Osteocyte (in vitro differentiated cells): ENCODE results near the gene CD2. TPM values are rescaled to one million over a fixed set of nuclear protein-coding genes. Genes with fewer than 3 reads are reported as not detected.

ENCODE experiments used
- DNase-seq: peaks from one replicate; pipeline ENCODE4 v3.0.0; 2021; ENCODE audit warnings: mixed read lengths; ENCODE audit not compliant: unreplicated experiment; ENCODE audit errors: extremely low spot score
- H3K27ac Mint-ChIP-seq: one replicate; pipeline ENCODE4 v1.8.0; 2021; ENCODE audit warnings: mild to moderate bottlenecking, mixed read lengths; ENCODE audit not compliant: unreplicated experiment
- H3K27me3 Mint-ChIP-seq: one replicate; pipeline ENCODE4 v1.8.0; 2021; ENCODE audit warnings: mixed read lengths; ENCODE audit not compliant: unreplicated experiment
- H3K36me3 Mint-ChIP-seq: one replicate; pipeline ENCODE4 v1.8.0; 2021; ENCODE audit warnings: mixed read lengths; ENCODE audit not compliant: unreplicated experiment
- H3K4me1 Mint-ChIP-seq: one replicate; pipeline ENCODE4 v1.8.0; 2021; ENCODE audit warnings: mixed read lengths; ENCODE audit not compliant: unreplicated experiment
- H3K4me3 Mint-ChIP-seq: one replicate; pipeline ENCODE4 v1.8.0; 2021; ENCODE audit warnings: mild to moderate bottlenecking, moderate library complexity, mixed read lengths; ENCODE audit not compliant: unreplicated experiment
- H3K9me3 Mint-ChIP-seq: one replicate; pipeline ENCODE4 v1.8.0; 2021; ENCODE audit warnings: mixed read lengths; ENCODE audit not compliant: unreplicated experiment
- total RNA-seq: library from RNA; stranded (reverse); gene quantifications from 2 replicates; pipeline ENCODE4 v1.2.1, GENCODE V29; 2021
- TF ChIP-seq, protein P1 (sequence below): fragments of 200-600 bp; sonication (generic); IDR thresholded peaks from 2 replicates; pipeline ENCODE4 v1.5.0; 2021; ENCODE audit warnings: antibody characterized with exemption, mild to moderate bottlenecking, moderate library complexity

CD2 gene
- total RNA-seq, 1 donor from 2014 or later: not detected

DNA sequence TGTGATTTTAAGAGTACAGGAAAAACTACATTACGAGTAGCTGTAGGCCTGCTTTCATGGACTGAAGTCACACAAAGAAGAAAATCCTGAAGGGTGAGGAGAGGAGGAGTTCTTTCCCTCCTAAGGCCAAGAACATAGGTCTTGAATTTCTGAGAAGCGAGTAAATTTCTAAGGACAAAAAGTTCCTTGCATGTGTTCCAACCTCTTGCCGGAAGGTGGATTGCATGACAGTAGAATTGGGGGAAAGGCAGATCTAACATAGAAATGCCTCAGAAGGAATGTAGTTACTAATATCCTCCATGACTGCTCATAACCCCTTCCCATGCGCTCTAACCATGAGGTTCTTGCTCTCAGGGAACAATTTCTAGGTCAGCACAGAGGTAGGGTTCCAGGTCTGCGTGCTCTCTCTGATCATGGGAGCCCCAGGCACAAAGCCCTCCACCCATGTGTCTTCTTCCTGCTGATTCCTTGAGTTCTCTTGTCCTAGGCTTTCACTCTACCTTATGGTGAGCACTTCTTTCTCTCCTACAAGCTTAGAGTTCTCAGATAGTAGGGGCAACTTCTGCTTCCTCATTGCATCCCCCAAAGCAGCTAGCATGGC lies 13.7 kb downstream of the CD2 start:
- H3K27ac Mint-ChIP-seq: no peak overlapping the region
- no peaks in the 10 kb centered on the region for H3K36me3 Mint-ChIP-seq
- H3K9me3 Mint-ChIP-seq: no peaks in the 10 kb centered on the region
- no peak overlapping the region for H3K4me3 Mint-ChIP-seq
- H3K27me3 Mint-ChIP-seq: peaks cover 10% of the 10 kb centered on the region
- TF ChIP-seq, protein P1, sequence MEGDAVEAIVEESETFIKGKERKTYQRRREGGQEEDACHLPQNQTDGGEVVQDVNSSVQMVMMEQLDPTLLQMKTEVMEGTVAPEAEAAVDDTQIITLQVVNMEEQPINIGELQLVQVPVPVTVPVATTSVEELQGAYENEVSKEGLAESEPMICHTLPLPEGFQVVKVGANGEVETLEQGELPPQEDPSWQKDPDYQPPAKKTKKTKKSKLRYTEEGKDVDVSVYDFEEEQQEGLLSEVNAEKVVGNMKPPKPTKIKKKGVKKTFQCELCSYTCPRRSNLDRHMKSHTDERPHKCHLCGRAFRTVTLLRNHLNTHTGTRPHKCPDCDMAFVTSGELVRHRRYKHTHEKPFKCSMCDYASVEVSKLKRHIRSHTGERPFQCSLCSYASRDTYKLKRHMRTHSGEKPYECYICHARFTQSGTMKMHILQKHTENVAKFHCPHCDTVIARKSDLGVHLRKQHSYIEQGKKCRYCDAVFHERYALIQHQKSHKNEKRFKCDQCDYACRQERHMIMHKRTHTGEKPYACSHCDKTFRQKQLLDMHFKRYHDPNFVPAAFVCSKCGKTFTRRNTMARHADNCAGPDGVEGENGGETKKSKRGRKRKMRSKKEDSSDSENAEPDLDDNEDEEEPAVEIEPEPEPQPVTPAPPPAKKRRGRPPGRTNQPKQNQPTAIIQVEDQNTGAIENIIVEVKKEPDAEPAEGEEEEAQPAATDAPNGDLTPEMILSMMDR: no peak
- DNase-seq: no peak
- peaks cover 7% of the 10 kb centered on the region for H3K4me1 Mint-ChIP-seq

DNA sequence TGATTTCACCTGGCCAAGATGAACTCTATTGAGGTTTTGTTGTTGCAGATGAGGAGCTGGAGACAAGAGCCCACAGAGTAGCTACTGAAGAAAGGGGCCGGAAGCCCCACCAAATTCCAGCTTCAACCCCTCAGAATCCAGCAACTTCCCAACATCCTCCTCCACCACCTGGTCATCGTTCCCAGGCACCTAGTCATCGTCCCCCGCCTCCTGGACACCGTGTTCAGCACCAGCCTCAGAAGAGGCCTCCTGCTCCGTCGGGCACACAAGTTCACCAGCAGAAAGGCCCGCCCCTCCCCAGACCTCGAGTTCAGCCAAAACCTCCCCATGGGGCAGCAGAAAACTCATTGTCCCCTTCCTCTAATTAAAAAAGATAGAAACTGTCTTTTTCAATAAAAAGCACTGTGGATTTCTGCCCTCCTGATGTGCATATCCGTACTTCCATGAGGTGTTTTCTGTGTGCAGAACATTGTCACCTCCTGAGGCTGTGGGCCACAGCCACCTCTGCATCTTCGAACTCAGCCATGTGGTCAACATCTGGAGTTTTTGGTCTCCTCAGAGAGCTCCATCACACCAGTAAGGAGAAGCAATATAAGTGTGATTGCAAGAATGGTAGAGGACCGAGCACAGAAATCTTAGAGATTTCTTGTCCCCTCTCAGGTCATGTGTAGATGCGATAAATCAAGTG lies 14.3 kb downstream of the CD2 start:
- Mint-ChIP-seq H3K27me3 (peaks cover 16% of the 10 kb centered on the region), H3K4me3 (no peak overlapping the region), H3K36me3 (no peaks in the 10 kb centered on the region), H3K9me3 (peaks cover 6% of the 10 kb centered on the region), H3K27ac (no peak overlapping the region), H3K4me1 (peaks cover under 1% of the 10 kb centered on the region)
- DNase-seq: no peak
- TF ChIP-seq, protein P1: no peak

DNA sequence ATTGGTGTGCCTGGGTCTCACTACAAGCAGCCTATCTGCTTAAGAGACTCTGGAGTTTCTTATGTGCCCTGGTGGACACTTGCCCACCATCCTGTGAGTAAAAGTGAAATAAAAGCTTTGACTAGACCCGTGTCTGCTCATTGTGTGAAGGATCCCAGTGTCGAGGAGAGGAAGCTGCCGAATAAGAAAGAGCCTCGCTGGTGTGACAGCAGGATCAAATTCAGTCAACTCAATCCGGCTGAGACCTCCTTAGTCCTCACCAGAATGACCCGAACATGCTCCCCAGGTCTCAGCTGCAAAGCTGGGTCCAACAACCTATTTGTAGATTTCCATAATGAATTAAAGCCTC lies 14.8 kb downstream of the CD2 start:
- H3K36me3 Mint-ChIP-seq: no peaks in the 10 kb centered on the region
- H3K4me1 Mint-ChIP-seq: no peaks in the 10 kb centered on the region
- peaks cover 17% of the 10 kb centered on the region for H3K27me3 Mint-ChIP-seq
- TF ChIP-seq, protein P1: no peak
- peaks cover 8% of the 10 kb centered on the region for H3K9me3 Mint-ChIP-seq
- H3K4me3 Mint-ChIP-seq: no peak overlapping the region
- no peak for DNase-seq
- H3K27ac Mint-ChIP-seq: no peak overlapping the region

DNA sequence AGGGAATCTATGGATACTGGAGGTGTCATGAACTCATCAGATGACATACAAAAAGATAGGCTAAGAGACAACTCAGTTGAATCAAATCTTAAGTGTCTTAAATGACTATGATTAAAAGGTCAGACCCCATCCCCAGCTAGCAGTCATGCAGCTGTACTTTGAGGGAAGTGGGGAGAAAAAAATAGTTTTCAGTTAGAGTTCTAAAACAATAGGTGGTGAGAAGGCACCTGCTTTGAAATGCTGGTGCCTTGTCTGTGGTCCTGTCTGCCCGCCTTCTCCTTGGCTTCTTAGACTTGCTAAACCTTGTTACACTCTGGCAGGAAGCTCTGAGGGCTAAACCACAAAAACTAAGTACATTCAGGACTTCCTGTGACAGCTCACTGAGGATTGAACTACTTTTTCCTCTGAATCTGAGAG lies 15.3 kb downstream of the CD2 start:
- Mint-ChIP-seq H3K27me3 (peaks cover 17% of the 10 kb centered on the region), H3K9me3 (peaks cover 8% of the 10 kb centered on the region), H3K4me3 (no peak overlapping the region), H3K27ac (no peak overlapping the region), H3K36me3 (no peaks in the 10 kb centered on the region), H3K4me1 (no peaks in the 10 kb centered on the region)
- TF ChIP-seq, protein P1: no peak
- DNase-seq: no peak

DNA sequence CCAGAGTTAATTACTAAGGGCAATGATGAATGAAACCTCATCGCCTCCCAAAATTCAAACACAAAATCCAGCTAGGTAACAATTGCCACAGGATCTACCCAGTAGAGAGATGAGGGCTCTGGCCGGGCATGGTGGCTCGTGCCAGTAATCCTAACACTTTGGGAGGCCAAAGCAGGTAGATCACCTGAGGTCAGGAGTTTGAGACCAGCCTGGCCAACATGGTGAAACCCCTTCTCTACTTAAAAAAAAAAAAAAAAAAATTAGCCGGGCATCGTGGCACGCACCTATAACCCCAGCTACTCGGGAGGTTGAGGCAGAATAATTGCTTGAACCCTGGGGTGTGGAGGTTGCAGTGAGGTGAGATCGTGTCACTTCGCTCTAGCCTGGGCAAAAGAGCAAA lies 15.8 kb downstream of the CD2 start:
- TF ChIP-seq, protein P1: no peak
- H3K9me3 Mint-ChIP-seq: peaks cover 8% of the 10 kb centered on the region
- DNase-seq: no peak
- H3K4me1 Mint-ChIP-seq: no peaks in the 10 kb centered on the region
- H3K36me3 Mint-ChIP-seq: no peaks in the 10 kb centered on the region
- no peak overlapping the region for H3K27ac Mint-ChIP-seq
- H3K4me3 Mint-ChIP-seq: no peak overlapping the region
- peaks cover 17% of the 10 kb centered on the region for H3K27me3 Mint-ChIP-seq
